T-cell (primary cell): ENCODE data around the gene TEX53. TPM values are rescaled to one million over a fixed set of nuclear protein-coding genes. Genes with fewer than 3 reads are reported as not detected.

Experiments used
- ATAC-seq, 4 experiments: fragments of 200-7000 bp in 3 of 4; fragments of 150-1000 bp in 1 of 4; cut with Tn5 transposase; replicated peaks in 1 of 4; 1 replicate in 3 of 4; 2 replicates in 1 of 4; pipeline ENCODE4 v1.10.0; 2021; ENCODE audit warnings: moderate library complexity in 3 of 4, mild to moderate bottlenecking in 2 of 4, moderate number of reproducible peaks in 1 of 4
- CTCF ChIA-PET, 2 donors: fragments of 300-600 bp; sonication (Branson Sonifier 250); formaldehyde crosslinking; loops; one replicate each; lab custom pipeline; 2022; ENCODE audit warnings: antibody characterized with exemption in 2 of 2; lab: Charles Lee
- POLR2A ChIA-PET, 2 donors: fragments of 300-600 bp; sonication (Branson Sonifier 250); formaldehyde crosslinking; loops; one replicate each; lab custom pipeline; 2022; ENCODE audit warnings: antibody characterized with exemption in 2 of 2; lab: Charles Lee
- DNase-seq, 35 experiments: peaks; one replicate each; pipeline versions ENCODE4 v3.0.0 to v3.0.0-alpha.2; 2013 to 2023
- H3K27ac ChIP-seq: one replicate; pipeline ENCODE4 v1.5.1; 2013; ENCODE audit warnings: low read length
- H3K27me3 ChIP-seq, 2 experiments: replicated peaks in 1 of 2; 1 replicate in 1 of 2; 2 replicates in 1 of 2; pipeline versions ENCODE4 v1.6.1 to v1.7.0; 2013; ENCODE audit warnings: low read length in 1 of 2, mixed read lengths in 1 of 2; ENCODE audit not compliant: control insufficient read depth in 2 of 2, insufficient read depth in 2 of 2; ENCODE audit errors: extremely low read depth in 1 of 2
- H3K36me3 ChIP-seq, 2 donors: 1 replicate in 1 of 2; 2 replicates in 1 of 2; pipeline versions ENCODE4 v1.6.1 to v1.7.0; 2013; ENCODE audit warnings: low read length in 1 of 2; ENCODE audit not compliant: control insufficient read depth in 2 of 2, insufficient read depth in 1 of 2; ENCODE audit errors: extremely low read depth in 1 of 2
- H3K4me1 ChIP-seq, 2 experiments: 1 replicate in 1 of 2; 2 replicates in 1 of 2; pipeline versions ENCODE4 v1.6.1 to v1.7.0; 2013; ENCODE audit warnings: low read length in 2 of 2, mixed read lengths in 1 of 2; ENCODE audit not compliant: insufficient read depth in 2 of 2, control insufficient read depth in 1 of 2; ENCODE audit errors: extremely low read depth in 1 of 2
- H3K4me3 ChIP-seq, 2 donors: 1 replicate in 1 of 2; 2 replicates in 1 of 2; pipeline versions ENCODE4 v1.5.1 to v1.7.0; 2013; ENCODE audit warnings: mild to moderate bottlenecking in 2 of 2, low read length in 1 of 2, moderate library complexity in 1 of 2; ENCODE audit not compliant: control insufficient read depth in 1 of 2; ENCODE audit errors: extremely low read depth in 1 of 2
- H3K9me3 ChIP-seq: 2 replicates; pipeline ENCODE4 v1.7.0; 2013
- H3K27ac Mint-ChIP-seq, 2 donors: one replicate each; pipeline ENCODE4 v1.8.0; 2020 to 2021; ENCODE audit warnings: mild to moderate bottlenecking in 2 of 2, mixed read lengths in 2 of 2
- H3K27me3 Mint-ChIP-seq, 2 donors: one replicate each; pipeline ENCODE4 v1.8.0; 2021 to 2022; ENCODE audit warnings: mixed read lengths in 2 of 2
- H3K36me3 Mint-ChIP-seq: one replicate; pipeline ENCODE4 v1.8.0; 2021; ENCODE audit warnings: mixed read lengths
- H3K4me1 Mint-ChIP-seq, 3 donors: one replicate each; pipeline ENCODE4 v1.8.0; 2020 to 2022; ENCODE audit warnings: mixed read lengths in 3 of 3, mild to moderate bottlenecking in 1 of 3
- H3K4me3 Mint-ChIP-seq, 3 donors: one replicate each; pipeline ENCODE4 v1.8.0; 2020 to 2022; ENCODE audit warnings: mild to moderate bottlenecking in 3 of 3, mixed read lengths in 3 of 3, moderate library complexity in 3 of 3
- H3K9me3 Mint-ChIP-seq, 3 donors: one replicate each; pipeline ENCODE4 v1.8.0; 2020 to 2022; ENCODE audit warnings: mixed read lengths in 3 of 3
- WGBS: methylation state at CpG from one replicate; pipeline ENCODE4 v1.1.5; 2013; ENCODE audit warnings: missing lambda C conversion rate; ENCODE audit not compliant: insufficient coverage; 5-methylcytosine and 5-hydroxymethylcytosine counted together
- total RNA-seq, 35 experiments: library from RNA in 6 of 35; stranded (reverse) in 6 of 35; fragments of 120-200 nt in 1 of 35; gene quantifications; one replicate each; pipeline versions ENCODE4 v1.2.1 to v1.2.4 and lab custom pipeline; 2013 to 2026

Gene TEX53
- total RNA-seq, 5 donors from 2014 or later (not counting 1 experiment from before 2014, with no cell fraction given): not detected

DNA sequence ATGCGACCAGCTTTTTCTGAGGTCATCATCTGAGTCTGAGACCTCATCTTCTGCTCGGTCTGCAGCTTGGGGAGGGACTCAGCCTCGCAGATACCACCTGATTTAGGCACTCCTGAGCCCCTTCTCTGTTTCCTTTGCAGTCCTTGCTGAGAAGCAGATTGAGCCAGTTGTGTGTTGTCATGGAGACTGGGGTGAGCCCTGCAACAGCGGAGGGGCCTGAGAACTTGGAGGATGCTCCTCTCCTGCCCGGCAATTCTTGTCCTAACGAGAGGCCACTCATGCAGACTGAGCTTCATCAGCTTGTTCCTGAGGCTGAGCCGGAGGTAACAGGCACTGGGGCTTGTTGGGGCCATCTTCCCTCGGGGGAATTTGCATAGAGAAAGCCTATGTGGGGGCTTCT, 19.2 kb downstream of the TEX53 start:
- DNase-seq: no peak
- CTCF ChIA-PET: interaction anchor here in 1 of 2 donors (1.0 kb wide), 1 partner anchor 187 kb away, joined by 4 read pairs; no protein-coding TSS in a partner anchor
- no peaks in the 10 kb centered on the region for H3K27me3 Mint-ChIP-seq
- no peaks in the 10 kb centered on the region for H3K4me1 ChIP-seq
- no peak for ATAC-seq
- peak overlapping the region in 1 of 2 donors; percentile 11 for H3K27ac Mint-ChIP-seq
- no peaks in the 10 kb centered on the region for H3K27me3 ChIP-seq
- H3K27ac ChIP-seq: no peak overlapping the region
- H3K9me3 ChIP-seq: no peaks in the 10 kb centered on the region
- H3K4me3 Mint-ChIP-seq: no peak overlapping the region
- H3K4me3 ChIP-seq: no peak overlapping the region
- POLR2A ChIA-PET: no interaction called here
- no peaks in the 10 kb centered on the region for H3K4me1 Mint-ChIP-seq
- H3K36me3 Mint-ChIP-seq: peaks cover 58% of the 10 kb centered on the region
- WGBS: 97% methylated on average over 6 of the region's 8 CpGs
- peaks cover 9 to 37% of the 10 kb centered on the region in 2 donors for H3K36me3 ChIP-seq
- H3K9me3 Mint-ChIP-seq: no peaks in the 10 kb centered on the region

DNA sequence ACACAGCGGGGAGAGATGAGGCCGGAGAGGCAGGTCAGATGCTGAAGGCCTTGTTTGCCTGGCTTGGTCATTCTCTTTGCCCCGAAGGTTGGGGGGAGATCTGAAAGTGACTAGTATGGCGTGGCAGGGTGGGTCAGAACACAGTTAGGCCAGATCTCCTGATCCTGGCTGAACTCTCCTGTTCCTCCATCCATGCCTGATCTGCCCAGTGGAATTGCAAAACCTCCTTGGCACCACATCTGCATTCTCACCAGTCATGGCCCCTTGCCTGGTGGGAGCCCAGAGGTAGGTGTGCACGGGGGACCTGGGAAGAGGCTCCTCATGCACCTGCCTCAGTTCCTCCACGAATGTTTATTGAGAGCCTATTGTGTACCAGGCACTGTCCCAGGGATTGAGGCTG, 23.2 kb downstream of the TEX53 start:
- H3K4me1 ChIP-seq: no peaks in the 10 kb centered on the region
- H3K4me1 Mint-ChIP-seq: no peaks in the 10 kb centered on the region
- no peak overlapping the region for H3K4me3 Mint-ChIP-seq
- no peak overlapping the region for H3K27ac Mint-ChIP-seq
- DNase-seq (no peak), ATAC-seq (no peak)
- CTCF ChIA-PET: no interaction called here
- H3K9me3 ChIP-seq: no peaks in the 10 kb centered on the region
- no peaks in the 10 kb centered on the region for H3K27me3 ChIP-seq
- no peak overlapping the region for H3K4me3 ChIP-seq
- peaks cover 70% of the 10 kb centered on the region for H3K36me3 Mint-ChIP-seq
- H3K27ac ChIP-seq: no peak overlapping the region
- H3K36me3 ChIP-seq: peaks cover 16 to 49% of the 10 kb centered on the region in 2 donors
- H3K27me3 Mint-ChIP-seq: no peaks in the 10 kb centered on the region
- H3K9me3 Mint-ChIP-seq: no peaks in the 10 kb centered on the region
- POLR2A ChIA-PET: no interaction called here
- 98% methylated on average over 4 of the region's 6 CpGs for WGBS

DNA sequence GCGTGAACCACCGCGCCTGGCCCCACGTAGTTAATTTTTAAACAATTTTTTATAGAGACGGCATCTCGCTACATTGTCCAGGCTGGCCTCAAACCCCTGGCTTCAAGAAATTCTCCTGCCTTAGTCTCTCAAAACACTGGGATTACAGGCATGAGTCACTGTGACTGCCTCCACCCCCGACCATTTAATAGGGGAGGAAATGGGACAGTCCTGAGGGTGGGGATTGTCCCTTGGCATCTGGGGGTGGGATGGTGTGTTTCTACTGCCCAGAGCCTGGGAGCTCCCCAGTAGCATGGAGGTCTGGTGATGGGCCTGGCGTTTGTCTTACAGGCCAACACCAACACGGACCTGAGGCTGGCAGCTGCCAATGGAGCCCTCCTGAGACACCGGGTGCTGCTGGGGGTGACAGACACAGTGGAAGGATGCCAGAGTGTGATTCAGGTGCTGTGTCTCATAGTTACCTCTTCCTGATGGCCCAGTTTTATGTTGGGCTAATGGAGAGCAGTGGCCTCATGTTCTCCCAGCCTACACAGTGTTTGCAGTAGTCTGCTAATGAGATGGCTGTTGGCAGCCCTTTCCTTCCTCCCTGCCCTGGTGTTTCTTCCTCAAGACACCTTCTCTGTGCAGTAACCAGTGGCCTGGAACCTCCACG, 24.0 kb downstream of the TEX53 start:
- H3K27me3 Mint-ChIP-seq: no peaks in the 10 kb centered on the region
- no peaks in the 10 kb centered on the region for H3K4me1 Mint-ChIP-seq
- CTCF ChIA-PET: no interaction called here
- H3K4me3 ChIP-seq: no peak overlapping the region
- 83% methylated on average over 4 of the region's 11 CpGs for WGBS
- H3K27me3 ChIP-seq: no peaks in the 10 kb centered on the region
- DNase-seq (no peak), ATAC-seq (no peak)
- H3K9me3 ChIP-seq: no peaks in the 10 kb centered on the region
- no peaks in the 10 kb centered on the region for H3K9me3 Mint-ChIP-seq
- H3K36me3 Mint-ChIP-seq: peaks cover 69% of the 10 kb centered on the region
- peaks cover 16 to 54% of the 10 kb centered on the region in 2 donors for H3K36me3 ChIP-seq
- H3K27ac ChIP-seq: no peak overlapping the region
- no peak overlapping the region for H3K27ac Mint-ChIP-seq
- no peak overlapping the region for H3K4me3 Mint-ChIP-seq
- POLR2A ChIA-PET: no interaction called here
- H3K4me1 ChIP-seq: no peaks in the 10 kb centered on the region

DNA sequence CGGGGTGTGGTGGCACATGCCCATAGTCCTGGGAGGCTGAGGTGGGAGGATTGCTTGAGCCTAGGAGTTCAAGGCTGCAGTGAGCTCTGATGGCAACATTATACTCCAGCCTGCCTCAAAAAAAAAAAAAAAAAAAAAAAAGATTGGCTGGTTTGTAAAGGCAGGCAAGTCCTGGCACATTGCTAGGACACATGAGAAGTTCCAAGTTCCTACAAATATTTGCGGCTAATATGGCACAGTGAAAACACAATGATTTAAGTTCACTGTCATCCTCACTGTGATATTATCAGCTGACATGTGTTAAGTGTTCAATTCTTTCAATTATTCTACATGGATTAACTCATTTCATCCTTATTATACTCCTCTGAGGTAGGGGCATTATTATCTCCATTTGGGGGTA, 26.4 kb downstream of the TEX53 start:
- Mint-ChIP-seq H3K27ac (peak overlapping the region in 1 of 2 donors; percentile 17), H3K36me3 (peaks cover 68% of the 10 kb centered on the region), H3K4me1 (no peaks in the 10 kb centered on the region), H3K9me3 (no peaks in the 10 kb centered on the region), H3K27me3 (no peaks in the 10 kb centered on the region), H3K4me3 (no peak overlapping the region)
- POLR2A ChIA-PET: no interaction called here
- Histone ChIP-seq H3K4me3 (no peak overlapping the region), H3K27ac (no peak overlapping the region), H3K9me3 (no peaks in the 10 kb centered on the region), H3K27me3 (no peaks in the 10 kb centered on the region), H3K36me3 (peaks cover 16 to 72% of the 10 kb centered on the region in 2 donors), H3K4me1 (no peaks in the 10 kb centered on the region)
- no CpG with 5 or more reads among the region's 2 CpGs for WGBS
- DNase-seq (no peak), ATAC-seq (no peak)
- CTCF ChIA-PET: no interaction called here

DNA sequence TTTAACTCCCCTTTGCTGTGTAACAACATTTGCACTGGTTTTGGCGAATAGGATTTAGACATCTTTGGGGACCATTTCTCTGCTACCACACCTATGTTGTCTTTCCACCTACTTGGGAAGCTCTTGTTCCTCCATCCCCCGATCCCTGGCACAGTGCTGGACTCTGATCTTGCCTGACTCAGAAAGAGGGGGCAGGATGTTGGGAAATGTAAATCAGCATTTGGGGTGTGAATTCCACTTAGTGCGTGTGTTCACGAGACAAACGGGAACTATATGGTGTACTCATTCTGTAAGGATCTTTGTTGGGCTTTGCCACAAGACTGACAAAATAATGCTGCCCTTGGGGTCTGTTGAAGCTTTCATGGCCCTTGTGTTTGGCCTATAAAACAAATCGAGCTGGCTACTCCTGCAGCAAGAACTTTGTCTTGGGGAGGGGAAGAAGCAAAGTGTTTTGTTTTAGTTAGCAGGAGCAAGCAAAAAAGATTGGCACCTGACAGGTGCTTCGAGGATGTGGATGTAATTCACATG, 28.0 kb downstream of the TEX53 start:
- POLR2A ChIA-PET: no interaction called here
- no peak overlapping the region for H3K4me3 Mint-ChIP-seq
- DNase-seq (no peak), ATAC-seq (no peak)
- no peaks in the 10 kb centered on the region for H3K4me1 ChIP-seq
- CTCF ChIA-PET: interaction anchor here in 1 of 2 donors (1.0 to 1.1 kb wide), 2 partner anchors 24 to 92 kb away, joined by 3 to 4 read pairs; no protein-coding TSS in a partner anchor
- no peak overlapping the region for H3K27ac ChIP-seq
- no peaks in the 10 kb centered on the region for H3K27me3 ChIP-seq
- no peaks in the 10 kb centered on the region for H3K4me1 Mint-ChIP-seq
- H3K9me3 Mint-ChIP-seq: no peaks in the 10 kb centered on the region
- H3K36me3 Mint-ChIP-seq: peaks cover 62% of the 10 kb centered on the region
- no peak overlapping the region for H3K27ac Mint-ChIP-seq
- H3K27me3 Mint-ChIP-seq: no peaks in the 10 kb centered on the region
- no peaks in the 10 kb centered on the region for H3K9me3 ChIP-seq
- H3K4me3 ChIP-seq: no peak overlapping the region
- 100% methylated on average over 5 of the region's 7 CpGs for WGBS
- H3K36me3 ChIP-seq: peaks cover 16 to 70% of the 10 kb centered on the region in 2 donors

DNA sequence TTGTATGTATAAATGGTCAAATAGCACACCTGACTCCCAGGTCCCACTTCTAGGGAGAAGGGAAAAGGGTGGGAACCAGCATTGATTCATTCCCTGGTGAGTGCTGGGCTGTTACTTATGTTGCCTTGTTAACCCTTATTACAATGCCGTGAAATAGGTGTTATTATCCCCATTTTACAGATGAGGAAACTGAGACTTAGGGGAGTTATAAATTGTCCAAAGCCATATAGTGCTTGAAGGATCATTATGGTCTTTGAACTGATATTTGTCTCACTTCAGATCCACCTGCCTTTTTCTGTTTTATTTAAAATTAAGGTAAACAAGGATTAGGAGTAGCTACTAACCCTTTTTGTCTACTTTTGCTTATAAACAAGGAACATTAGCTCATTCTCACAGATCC, 30.1 kb downstream of the TEX53 start:
- H3K27me3 ChIP-seq: no peaks in the 10 kb centered on the region
- H3K27ac Mint-ChIP-seq: peak overlapping the region in 1 of 2 donors; percentile 5
- no peak overlapping the region for H3K4me3 ChIP-seq
- DNase-seq (no peak), ATAC-seq (no peak)
- no peaks in the 10 kb centered on the region for H3K9me3 Mint-ChIP-seq
- POLR2A ChIA-PET: no interaction called here
- no peaks in the 10 kb centered on the region for H3K4me1 Mint-ChIP-seq
- WGBS: no CpG with 5 or more reads among the region's 1 CpG
- H3K36me3 Mint-ChIP-seq: peaks cover 62% of the 10 kb centered on the region
- H3K9me3 ChIP-seq: no peaks in the 10 kb centered on the region
- no peaks in the 10 kb centered on the region for H3K4me1 ChIP-seq
- no peaks in the 10 kb centered on the region for H3K27me3 Mint-ChIP-seq
- peaks cover 12 to 56% of the 10 kb centered on the region in 2 donors for H3K36me3 ChIP-seq
- H3K27ac ChIP-seq: no peak overlapping the region
- CTCF ChIA-PET: no interaction called here
- no peak overlapping the region for H3K4me3 Mint-ChIP-seq
